GM20431 (cell line): Measurements from ENCODE around the gene SINHCAF.
"Not testable (repeated sequence)": the region's sequence is repeated elsewhere in the genome, so short reads cannot be mapped to it uniquely, and the experiment has no call there.

Experiments
- in situ Hi-C: fragments of 300-500 bp; cut with MseI, MboI; formaldehyde crosslinking; loops from one replicate; pipeline ENCODE4 v1.15.0; 2020; ENCODE audit warnings: low sequenced_read_pairs; ENCODE audit not compliant: unreplicated experiment

The SINHCAF gene

GRCh38 chr12:31325877-31326631, at the start of gene SINHCAF:
TSS of gene SINHCAF (minus strand) at chr12:31326150. CDS start at chr12:31298204, 27,946 bp downstream.
- in situ Hi-C loops, result no loop called here

GRCh38 chr12:31375422-31375821, 49.5 kb upstream of the SINHCAF start:
- in situ Hi-C loops, result not testable (repeated sequence)

GRCh38 chr12:31371256-31371620, 45.3 kb upstream of the SINHCAF start:
- in situ Hi-C loops, result loop anchor here (25.0 kb wide), 1 partner anchor 109 kb away; no protein-coding TSS in a partner anchor

- in situ Hi-C loops, result loop anchor here (25.0 kb wide), 1 partner anchor 108 kb away; no protein-coding TSS in a partner anchor
Observed at GRCh38 chr12:31370531-31371255, 44.7 kb upstream of the SINHCAF start.

GRCh38 chr12:31369712-31370521, 44.0 kb upstream of the SINHCAF start:
- in situ Hi-C loops, result loop anchor here (25.0 kb wide), 1 partner anchor 108 kb away; no protein-coding TSS in a partner anchor

- in situ Hi-C loops, result loop anchor here (25.0 kb wide), 1 partner anchor 107 kb away; no protein-coding TSS in a partner anchor
Observed at GRCh38 chr12:31368666-31369361, 42.9 kb upstream of the SINHCAF start.

GRCh38 chr12:31366104-31366621, 40.2 kb upstream of the SINHCAF start:
- in situ Hi-C loops, result loop anchor here (25.0 kb wide), 1 partner anchor 104 kb away; no protein-coding TSS in a partner anchor

GRCh38 chr12:31363831-31364230, 37.9 kb upstream of the SINHCAF start:
- in situ Hi-C loops, result loop anchor here (25.0 kb wide), 1 partner anchor 102 kb away; no protein-coding TSS in a partner anchor

- in situ Hi-C loops, result loop anchor here (25.0 kb wide), 1 partner anchor 101 kb away; no protein-coding TSS in a partner anchor
Observed at GRCh38 chr12:31363416-31363809, 37.5 kb upstream of the SINHCAF start.

- in situ Hi-C loops, result loop anchor here (25.0 kb wide), 1 partner anchor 101 kb away; no protein-coding TSS in a partner anchor
Observed at GRCh38 chr12:31362759-31363415, 36.9 kb upstream of the SINHCAF start.

GRCh38 chr12:31362115-31362758, 36.3 kb upstream of the SINHCAF start:
- in situ Hi-C loops, result loop anchor here (25.0 kb wide), 1 partner anchor 100 kb away; no protein-coding TSS in a partner anchor

- in situ Hi-C loops, result loop anchor here (25.0 kb wide), 1 partner anchor 99 kb away; no protein-coding TSS in a partner anchor
Observed at GRCh38 chr12:31361730-31362114, 35.8 kb upstream of the SINHCAF start.

GRCh38 chr12:31355747-31356107, 29.8 kb upstream of the SINHCAF start:
- in situ Hi-C loops, result loop anchor here (25.0 kb wide), 1 partner anchor 93 kb away; no protein-coding TSS in a partner anchor

- in situ Hi-C loops, result loop anchor here (25.0 kb wide), 1 partner anchor 92 kb away; no protein-coding TSS in a partner anchor
Observed at GRCh38 chr12:31353750-31354708, 28.1 kb upstream of the SINHCAF start.

- in situ Hi-C loops, result no loop called here
Observed at GRCh38 chr12:31346267-31346666, 20.3 kb upstream of the SINHCAF start.

- in situ Hi-C loops, result no loop called here
Observed at GRCh38 chr12:31343139-31343538, 17.2 kb upstream of the SINHCAF start.

- in situ Hi-C loops, result no loop called here
Observed at GRCh38 chr12:31342286-31342685, 16.3 kb upstream of the SINHCAF start.
